Mesodermal cell (in vitro differentiated cells): ENCODE data around the gene FILIP1.
A peak's percentile ranks its signal among the peaks of the same experiment; 100 is the strongest.

ENCODE experiments used
- H3K27ac ChIP-seq: 2 replicates; pipeline ENCODE4 v1.7.0; 2013; ENCODE audit warnings: mild to moderate bottlenecking, low read depth, low read length, moderate library complexity; ENCODE audit not compliant: severe bottlenecking
- H3K36me3 ChIP-seq: 2 replicates; pipeline ENCODE4 v1.7.1; 2013; ENCODE audit warnings: mild to moderate bottlenecking, low read length, moderate library complexity; ENCODE audit not compliant: control insufficient read depth, insufficient read depth
- H3K4me1 ChIP-seq: one replicate; pipeline ENCODE4 v1.7.1; 2013; ENCODE audit warnings: mild to moderate bottlenecking, low read length; ENCODE audit not compliant: insufficient read depth, control insufficient read depth, poor library complexity, severe bottlenecking
- H3K4me3 ChIP-seq: 2 replicates; pipeline ENCODE4 v1.7.0; 2013; ENCODE audit warnings: low read length, control low read depth, mild to moderate bottlenecking; ENCODE audit not compliant: insufficient read depth, poor library complexity, severe bottlenecking; ENCODE audit errors: extremely low read depth
- H3K9me3 ChIP-seq: 2 replicates; pipeline ENCODE4 v1.7.1; 2013; ENCODE audit warnings: mild to moderate bottlenecking, low read length, moderate library complexity; ENCODE audit not compliant: control insufficient read depth
- WGBS, 2 experiments: methylation state at CpG; one replicate each; pipeline ENCODE4 v1.1.5; 2013; ENCODE audit warnings: missing lambda C conversion rate in 2 of 2; ENCODE audit not compliant: insufficient coverage in 2 of 2; 5-methylcytosine and 5-hydroxymethylcytosine counted together

The FILIP1 gene

GRCh38 chr6:75351570-75351969, 142.0 kb downstream of the FILIP1 start:
- H3K4me1 ChIP-seq, result peaks cover 8% of the 10 kb centered on the region
- no peaks in the 10 kb centered on the region for H3K36me3 ChIP-seq
- H3K4me3 ChIP-seq, result no peak overlapping the region
- no peaks in the 10 kb centered on the region for H3K9me3 ChIP-seq
- WGBS, 2 experiments, result no CpG with 5 or more reads among the region's 2 CpGs
- H3K27ac ChIP-seq, result no peak overlapping the region

GRCh38 chr6:75350808-75351207, 142.8 kb downstream of the FILIP1 start:
- peaks cover 8% of the 10 kb centered on the region for H3K4me1 ChIP-seq
- H3K9me3 ChIP-seq, result no peaks in the 10 kb centered on the region
- no peak overlapping the region for H3K27ac ChIP-seq
- no peak overlapping the region for H3K4me3 ChIP-seq
- H3K36me3 ChIP-seq, result no peaks in the 10 kb centered on the region
- 86 to 93% methylated on average over 4 to 5 of the region's 6 CpGs for WGBS, 2 experiments

- no peaks in the 10 kb centered on the region for H3K9me3 ChIP-seq
- WGBS, 2 experiments, result no CpG with 5 or more reads among the region's 3 CpGs
- H3K4me1 ChIP-seq, result peaks cover 8% of the 10 kb centered on the region
- peak overlapping the region; percentile 34 for H3K4me3 ChIP-seq
- peak overlapping the region; percentile 87 for H3K27ac ChIP-seq
- H3K36me3 ChIP-seq, result no peaks in the 10 kb centered on the region
These were observed 143.4 kb downstream of the FILIP1 start for GRCh38 chr6:75350156-75350555.

GRCh38 chr6:75349262-75349984, 144.2 kb downstream of the FILIP1 start:
- H3K9me3 ChIP-seq, result no peaks in the 10 kb centered on the region
- peak overlapping the region; percentile 87 for H3K27ac ChIP-seq
- 0% methylated on average over 11 to 12 of the region's 24 CpGs for WGBS, 2 experiments
- peak overlapping the region; percentile 34 for H3K4me3 ChIP-seq
- no peaks in the 10 kb centered on the region for H3K36me3 ChIP-seq
- peaks cover 8% of the 10 kb centered on the region for H3K4me1 ChIP-seq

DNA sequence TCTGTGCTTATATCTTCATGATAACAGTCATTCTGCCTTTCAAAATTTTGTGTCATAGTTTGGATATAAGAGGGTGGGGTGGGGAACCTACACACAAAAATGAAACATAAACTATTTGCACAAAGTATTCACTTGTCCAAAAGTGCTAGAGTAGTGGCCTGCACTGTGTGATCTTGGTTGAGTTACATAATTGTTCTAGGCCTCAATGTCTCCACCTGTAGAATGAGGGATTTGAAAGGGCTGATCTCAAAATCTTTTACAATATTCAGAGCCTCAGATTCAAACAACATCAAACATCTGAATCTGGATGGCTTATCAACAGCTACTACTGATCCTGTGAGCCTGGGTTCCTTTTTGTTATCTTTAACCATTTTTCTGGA, 144.7 kb downstream of the FILIP1 start:
- peak overlapping the region; percentile 34 for H3K4me3 ChIP-seq
- H3K9me3 ChIP-seq, result no peaks in the 10 kb centered on the region
- no peaks in the 10 kb centered on the region for H3K36me3 ChIP-seq
- H3K4me1 ChIP-seq, result peaks cover 8% of the 10 kb centered on the region
- no peak overlapping the region for H3K27ac ChIP-seq

DNA sequence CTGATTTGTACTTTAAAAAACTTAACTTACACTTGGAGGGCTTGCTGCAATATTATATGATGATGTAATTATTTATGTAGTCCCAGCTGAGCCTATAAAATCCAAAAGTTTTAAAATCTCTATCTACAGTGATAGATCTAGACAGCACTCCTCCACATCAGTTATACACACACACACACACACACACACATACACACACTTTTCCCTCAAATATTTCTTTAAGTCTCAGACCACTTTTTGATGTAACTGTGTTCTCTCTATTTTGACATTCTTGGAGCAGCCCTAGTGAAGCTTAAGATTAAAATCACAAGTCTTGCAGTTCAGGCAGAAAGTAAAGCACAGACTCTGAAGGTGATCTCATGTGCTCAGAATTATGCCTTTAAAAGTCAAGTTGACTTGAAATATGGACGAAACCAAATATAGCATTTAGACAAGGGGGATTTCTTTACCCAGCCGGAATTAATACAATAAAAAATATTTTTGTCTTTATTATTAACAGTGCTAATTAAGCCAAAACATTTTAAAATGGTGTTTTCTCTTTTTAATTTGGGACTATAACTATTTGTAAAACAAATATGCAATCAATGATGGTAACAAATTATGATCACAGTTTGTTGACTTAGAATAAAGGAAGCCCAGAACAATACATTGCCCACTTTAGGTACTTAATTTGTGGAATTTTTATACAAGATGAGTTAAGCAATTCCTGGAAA, 145.5 kb downstream of the FILIP1 start:
- Histone ChIP-seq H3K9me3 (no peaks in the 10 kb centered on the region), H3K27ac (no peak overlapping the region), H3K4me1 (peaks cover 8% of the 10 kb centered on the region), H3K4me3 (no peak overlapping the region), H3K36me3 (no peaks in the 10 kb centered on the region)
- no CpG with 5 or more reads among the region's 2 CpGs for WGBS, 2 experiments

DNA sequence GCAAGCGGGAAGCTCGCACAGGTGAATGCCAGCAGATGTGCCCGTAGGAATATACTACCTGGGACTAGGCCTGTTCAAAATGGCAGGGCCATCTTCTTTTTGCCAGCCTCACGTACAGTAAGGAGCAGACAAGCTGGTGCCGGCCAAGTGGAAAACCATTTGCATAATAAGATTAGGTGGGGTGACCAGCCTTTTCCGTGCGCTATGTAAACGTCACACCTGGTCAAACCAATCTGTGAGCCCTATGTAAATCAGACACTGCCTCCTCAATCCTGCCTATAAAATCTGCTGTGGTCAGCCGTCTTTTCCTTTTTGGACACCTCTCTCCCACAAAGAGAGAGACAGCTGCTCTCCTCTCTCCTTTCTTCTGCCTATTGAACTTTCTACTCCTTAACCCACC, 148.2 kb downstream of the FILIP1 start:
- Histone ChIP-seq H3K27ac (no peak overlapping the region), H3K4me1 (peaks cover 8% of the 10 kb centered on the region), H3K9me3 (no peaks in the 10 kb centered on the region), H3K4me3 (no peak overlapping the region), H3K36me3 (no peaks in the 10 kb centered on the region)
- WGBS, 2 experiments, result 87 to 92% methylated on average over 7 to 9 of the region's 9 CpGs

GRCh38 chr6:75344455-75344854, 149.1 kb downstream of the FILIP1 start:
- Histone ChIP-seq H3K9me3 (no peaks in the 10 kb centered on the region), H3K4me1 (peaks cover 8% of the 10 kb centered on the region), H3K27ac (no peak overlapping the region), H3K4me3 (no peak overlapping the region), H3K36me3 (no peaks in the 10 kb centered on the region)

- H3K4me3 ChIP-seq, result no peak overlapping the region
- no peaks in the 10 kb centered on the region for H3K36me3 ChIP-seq
- peaks cover 7% of the 10 kb centered on the region for H3K4me1 ChIP-seq
- H3K9me3 ChIP-seq, result no peaks in the 10 kb centered on the region
- H3K27ac ChIP-seq, result no peak overlapping the region
These were observed 149.6 kb downstream of the FILIP1 start for GRCh38 chr6:75344021-75344420.

- H3K9me3 ChIP-seq, result no peaks in the 10 kb centered on the region
- 0% methylated on average over 1 of the region's 4 CpGs for WGBS, 2 experiments
These were observed 155.6 kb downstream of the FILIP1 start for GRCh38 chr6:75337835-75338580.

More at GRCh38 chr6:75337835-75338580, 155.6 kb downstream of the FILIP1 start:
- Histone ChIP-seq H3K36me3 (no peaks in the 10 kb centered on the region), H3K4me3 (no peak overlapping the region), H3K27ac (no peak overlapping the region), H3K4me1 (peaks cover 14% of the 10 kb centered on the region)
